ENCODE results near the gene BAG3.

DNA sequence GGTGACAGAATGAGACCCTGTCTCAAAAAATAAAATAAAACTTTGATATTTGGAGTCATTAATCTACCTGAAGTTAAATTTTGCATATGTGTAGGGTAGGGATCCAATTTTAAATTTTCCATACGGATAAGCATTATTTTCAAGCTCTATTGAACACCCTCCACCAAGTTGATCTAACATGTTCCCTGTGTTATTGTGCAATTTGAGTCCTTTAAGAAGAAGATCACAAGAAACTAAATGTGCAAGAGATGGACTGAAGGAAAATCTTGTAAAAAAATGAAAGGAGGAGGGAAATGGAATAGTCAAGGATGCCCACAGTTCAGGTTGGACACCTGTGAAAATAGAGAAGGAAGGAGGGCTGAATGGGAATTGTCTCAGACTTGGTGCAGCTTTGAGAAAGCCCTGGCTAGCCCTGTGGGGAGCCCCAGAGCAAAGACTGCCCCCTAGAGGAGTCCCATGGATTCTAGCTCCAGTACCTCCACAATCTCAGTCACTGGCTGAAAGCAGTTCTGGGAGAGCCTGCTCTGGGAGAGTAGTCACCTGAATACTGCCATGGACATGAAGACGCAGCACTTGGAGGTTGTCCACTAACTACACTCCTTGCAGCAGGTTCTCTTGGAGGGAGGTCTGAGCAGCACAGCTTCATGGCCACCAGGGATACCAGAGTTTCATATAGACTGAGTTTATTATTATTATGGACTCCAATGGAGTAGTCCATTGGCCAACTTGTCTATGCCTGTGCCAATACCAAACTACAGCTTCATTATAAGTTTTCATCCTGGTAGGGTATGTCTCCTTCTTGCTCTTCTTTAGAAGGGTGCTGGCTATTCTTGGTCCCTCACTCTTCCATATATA is 48.7 kb upstream of the BAG3 start:
- TF ChIP-seq CTCF (IDR thresholded peaks at IDR 0.05 in 2 of 3, conservative IDR thresholded peaks at IDR 0.05 in 1 of 3; ENCODE audit: borderline replicate concordance in 1 of 3, insufficient read depth in 1 of 3, low read depth in 2 of 3, low read length in 2 of 3) (peak in 2 of 3 experiments; percentile 89 to 93; a peak in 4 of 6 replicates), RAD21 (IDR thresholded peaks at IDR 0.05; ENCODE audit: low read depth) (no peak), ZFX (IDR thresholded peaks at IDR 0.05) (no peak), POLR2A (IDR thresholded peaks at IDR 0.05; ENCODE audit: borderline replicate concordance, extremely low read depth, insufficient read depth, insufficient read length) (no peak), ZNF274 (IDR thresholded peaks at IDR 0.05; ENCODE audit: low read depth, low read length) (no peak), SRF (IDR thresholded peaks at IDR 0.05; ENCODE audit: low read depth) (no peak), EZH2 (IDR thresholded peaks at IDR 0.05) (no peak), TCF7L2 (IDR thresholded peaks at IDR 0.05; ENCODE audit: borderline replicate concordance, extremely low read depth, insufficient read depth, insufficient read length) (no peak), ZBTB33 (IDR thresholded peaks at IDR 0.05; ENCODE audit: extremely low read depth, insufficient replicate concordance, low read length) (no peak), FOSL1 (IDR thresholded peaks at IDR 0.05; ENCODE audit: low read depth) (no peak), SIN3A (IDR thresholded peaks at IDR 0.05; ENCODE audit: low read depth) (no peak)
